Neural cell (in vitro differentiated cells): ENCODE results near the gene ACTN1.

ENCODE experiments used
- EP300 ChIP-seq: fragments of 450-650 bp; conservative IDR thresholded peaks from 2 replicates; pipeline ENCODE4 v1.6.1; 2014; ENCODE audit warnings: antibody characterized with exemption, mild to moderate bottlenecking, moderate library complexity; ENCODE audit not compliant: poor library complexity, severe bottlenecking
- TF ChIP-seq, protein P1 (sequence below): fragments of 450-650 bp; IDR thresholded peaks from 2 replicates; pipeline ENCODE4 v1.5.1; 2014; ENCODE audit warnings: antibody characterized with exemption, mild to moderate bottlenecking, moderate library complexity; ENCODE audit not compliant: poor library complexity, severe bottlenecking

GRCh38 chr14:68888025-68888850, 90.9 kb downstream of the ACTN1 start:
- TF ChIP-seq, protein P1, sequence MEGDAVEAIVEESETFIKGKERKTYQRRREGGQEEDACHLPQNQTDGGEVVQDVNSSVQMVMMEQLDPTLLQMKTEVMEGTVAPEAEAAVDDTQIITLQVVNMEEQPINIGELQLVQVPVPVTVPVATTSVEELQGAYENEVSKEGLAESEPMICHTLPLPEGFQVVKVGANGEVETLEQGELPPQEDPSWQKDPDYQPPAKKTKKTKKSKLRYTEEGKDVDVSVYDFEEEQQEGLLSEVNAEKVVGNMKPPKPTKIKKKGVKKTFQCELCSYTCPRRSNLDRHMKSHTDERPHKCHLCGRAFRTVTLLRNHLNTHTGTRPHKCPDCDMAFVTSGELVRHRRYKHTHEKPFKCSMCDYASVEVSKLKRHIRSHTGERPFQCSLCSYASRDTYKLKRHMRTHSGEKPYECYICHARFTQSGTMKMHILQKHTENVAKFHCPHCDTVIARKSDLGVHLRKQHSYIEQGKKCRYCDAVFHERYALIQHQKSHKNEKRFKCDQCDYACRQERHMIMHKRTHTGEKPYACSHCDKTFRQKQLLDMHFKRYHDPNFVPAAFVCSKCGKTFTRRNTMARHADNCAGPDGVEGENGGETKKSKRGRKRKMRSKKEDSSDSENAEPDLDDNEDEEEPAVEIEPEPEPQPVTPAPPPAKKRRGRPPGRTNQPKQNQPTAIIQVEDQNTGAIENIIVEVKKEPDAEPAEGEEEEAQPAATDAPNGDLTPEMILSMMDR = no peak
- TF ChIP-seq EP300 = no peak
